HepG2 (cell line): ENCODE results near the gene EIF4E1B. TPM values are rescaled to one million over a fixed set of nuclear protein-coding genes. Genes with fewer than 3 reads are reported as not detected.

Source experiments
- AGO1 ChIP-seq: fragments of 200-400 bp; formaldehyde crosslinking; IDR thresholded peaks from 2 replicates; pipeline ENCODE4 v1.6.1; 2017; ENCODE audit warnings: mild to moderate bottlenecking, low read depth, low read length, moderate library complexity; ENCODE audit not compliant: poor library complexity, severe bottlenecking
- ELF1 ChIP-seq: sonication (generic); formaldehyde crosslinking; IDR thresholded peaks from 2 replicates; pipeline ENCODE4 v1.4.0; 2020; ENCODE audit warnings: missing genetic modification reagents
- ELF4 ChIP-seq: sonication (generic); formaldehyde crosslinking; IDR thresholded peaks from 2 replicates; pipeline ENCODE4 v1.5.0; 2020; ENCODE audit warnings: missing genetic modification reagents, mild to moderate bottlenecking, moderate library complexity, borderline replicate concordance
- FOSL1 ChIP-seq: sonication (generic); formaldehyde crosslinking; IDR thresholded peaks from 2 replicates; pipeline ENCODE4 v1.9.0; 2021; ENCODE audit warnings: missing genetic modification reagents, borderline replicate concordance
- GLI4 ChIP-seq: sonication (generic); formaldehyde crosslinking; IDR thresholded peaks from 2 replicates; pipeline ENCODE4 v1.5.1; 2020; ENCODE audit warnings: missing genetic modification reagents, mild to moderate bottlenecking, moderate library complexity, borderline replicate concordance
- HDAC1 ChIP-seq: sonication (generic); formaldehyde crosslinking; IDR thresholded peaks from 2 replicates; pipeline ENCODE4 v1.5.1; 2020; ENCODE audit warnings: mild to moderate bottlenecking, missing genetic modification reagents
- ISX ChIP-seq: sonication (generic); formaldehyde crosslinking; conservative IDR thresholded peaks from 2 replicates; pipeline ENCODE4 v1.5.0; 2020; ENCODE audit warnings: missing genetic modification reagents
- KDM6A ChIP-seq: IDR thresholded peaks from 2 replicates; pipeline ENCODE4 v1.6.1; 2016; ENCODE audit warnings: low read depth
- PBX2 ChIP-seq: IDR thresholded peaks from 2 replicates; pipeline ENCODE4 v1.6.1; 2016; ENCODE audit warnings: control low read depth
- PPARG ChIP-seq: conservative IDR thresholded peaks from 2 replicates; pipeline ENCODE4 v1.6.1; 2016; ENCODE audit warnings: missing biosample characterization, missing genetic modification reagents
- PREB ChIP-seq: sonication (generic); formaldehyde crosslinking; IDR thresholded peaks from 2 replicates; pipeline ENCODE4 v1.4.0; 2020; ENCODE audit warnings: missing genetic modification reagents
- SAFB2 ChIP-seq: sonication (generic); formaldehyde crosslinking; IDR thresholded peaks from 2 replicates; pipeline ENCODE4 v1.5.1; 2020; ENCODE audit warnings: missing genetic modification reagents, low read depth, mild to moderate bottlenecking, borderline replicate concordance
- SCMH1 ChIP-seq: sonication (generic); formaldehyde crosslinking; IDR thresholded peaks from 2 replicates; pipeline ENCODE4 v1.9.0; 2021; ENCODE audit warnings: missing genetic modification reagents, mild to moderate bottlenecking, borderline replicate concordance
- TEAD3 ChIP-seq: optimal IDR thresholded peaks from 2 replicates; pipeline ENCODE3; 2016; ENCODE audit warnings: borderline replicate concordance
- ZFY ChIP-seq: sonication (generic); formaldehyde crosslinking; IDR thresholded peaks from 2 replicates; pipeline ENCODE4 v1.4.0; 2020; ENCODE audit warnings: missing genetic modification reagents
- ZIK1 ChIP-seq: sonication (generic); formaldehyde crosslinking; IDR thresholded peaks from 2 replicates; pipeline ENCODE4 v1.5.0; 2020; ENCODE audit warnings: mild to moderate bottlenecking, low read depth, missing genetic modification reagents, borderline replicate concordance
- ZKSCAN1 ChIP-seq: fragments of 150-350 bp; IDR thresholded peaks from 2 replicates; pipeline ENCODE4 v1.6.1; 2014; ENCODE audit warnings: low read length
- ZNF331 ChIP-seq: sonication (generic); formaldehyde crosslinking; IDR thresholded peaks from 2 replicates; pipeline ENCODE4 v1.4.0; 2020; ENCODE audit warnings: missing genetic modification reagents
- ZNF546 ChIP-seq: sonication (generic); formaldehyde crosslinking; conservative IDR thresholded peaks from 2 replicates; pipeline ENCODE4 v1.8.1; 2023; ENCODE audit warnings: mild to moderate bottlenecking, missing genetic modification reagents
- ZNF576 ChIP-seq: sonication (generic); formaldehyde crosslinking; IDR thresholded peaks from 2 replicates; pipeline ENCODE4 v1.4.0; 2020; ENCODE audit warnings: mild to moderate bottlenecking, missing genetic modification reagents
- ZNF891 ChIP-seq: sonication (generic); formaldehyde crosslinking; IDR thresholded peaks from 2 replicates; pipeline ENCODE4 v1.5.0; 2020; ENCODE audit warnings: mild to moderate bottlenecking, missing genetic modification reagents
- ZSCAN5A ChIP-seq: sonication (generic); formaldehyde crosslinking; IDR thresholded peaks from 2 replicates; pipeline ENCODE4 v1.8.0; 2022; ENCODE audit warnings: mild to moderate bottlenecking, missing genetic modification reagents, borderline replicate concordance
- polyA plus RNA-seq, 8 experiments: library from polyadenylated mRNA; depleted of rRNA in 3 of 8; stranded (reverse) in 7 of 8; unstranded in 1 of 8; fragments of >200 nt; fragmentation: Illumina TruSeq in 4 of 8; extraction: Trizol in 4 of 8; gene quantifications; 2 replicates each; pipeline versions ENCODE4 v1.2.1 to v1.2.3, GENCODE V29; 2011 to 2016; ENCODE audit warnings: low read depth in 4 of 8, missing spikeins in 1 of 8, mixed read lengths in 1 of 8; ENCODE audit not compliant: insufficient read depth in 1 of 8
- total RNA-seq, 5 experiments: library from RNA; depleted of rRNA; stranded (reverse); fragments of >200 nt; fragmentation: Illumina TruSeq; extraction: Trizol; gene quantifications; 2 replicates each; pipeline ENCODE4 v1.2.3, GENCODE V29; 2016; ENCODE audit warnings: low read depth in 1 of 5
- TF ChIP-seq, protein P1 (sequence below): sonication (generic); formaldehyde crosslinking; IDR thresholded peaks from 2 replicates; pipeline ENCODE4 v1.5.1; 2020; ENCODE audit warnings: missing genetic modification reagents, mild to moderate bottlenecking, borderline replicate concordance
- TF ChIP-seq, protein P2 (sequence below): sonication (generic); formaldehyde crosslinking; IDR thresholded peaks from 2 replicates; pipeline ENCODE4 v1.5.0; 2020; ENCODE audit warnings: mild to moderate bottlenecking, missing genetic modification reagents

Gene EIF4E1B
- total and polyA plus RNA-seq, 2 of the 13 experiments (the other 11 are each of a cell fraction or from before 2014, with no cell fraction given), result not detected

- TF ChIP-seq SAFB2 (CRISPR knock-in tag), result 0 out of 2 replicates have a peak, but pooled peaks have one; percentile 41
- peak; percentile 36; the same call in 1 of the 2 replicates for TF ChIP-seq ZFY (CRISPR knock-in tag)
- TF ChIP-seq ZKSCAN1, result no peak
- 0 out of 2 replicates have a peak, but pooled peaks have one; percentile 23 for TF ChIP-seq ZNF331 (CRISPR knock-in tag)
- no peak for TF ChIP-seq HDAC1 (CRISPR knock-in tag)
- TF ChIP-seq ZNF546 (CRISPR knock-in tag), result no peak
- no peak for TF ChIP-seq KDM6A (CRISPR knock-in tag)
- TF ChIP-seq ZNF891 (CRISPR knock-in tag), result peak; percentile 44; the same call in 1 of the 2 replicates
- TF ChIP-seq GLI4, result no peak
- no peak for TF ChIP-seq SCMH1 (CRISPR knock-in tag)
- TF ChIP-seq TEAD3 (CRISPR knock-in tag), result peak; percentile 99
- no peak for TF ChIP-seq FOSL1 (CRISPR knock-in tag)
- TF ChIP-seq ISX, result no peak
- TF ChIP-seq PREB (CRISPR knock-in tag), result no peak
- no peak for TF ChIP-seq AGO1
- TF ChIP-seq, protein P1, sequence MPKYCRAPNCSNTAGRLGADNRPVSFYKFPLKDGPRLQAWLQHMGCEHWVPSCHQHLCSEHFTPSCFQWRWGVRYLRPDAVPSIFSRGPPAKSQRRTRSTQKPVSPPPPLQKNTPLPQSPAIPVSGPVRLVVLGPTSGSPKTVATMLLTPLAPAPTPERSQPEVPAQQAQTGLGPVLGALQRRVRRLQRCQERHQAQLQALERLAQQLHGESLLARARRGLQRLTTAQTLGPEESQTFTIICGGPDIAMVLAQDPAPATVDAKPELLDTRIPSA (CRISPR knock-in tag), result no peak
- TF ChIP-seq, protein P2, sequence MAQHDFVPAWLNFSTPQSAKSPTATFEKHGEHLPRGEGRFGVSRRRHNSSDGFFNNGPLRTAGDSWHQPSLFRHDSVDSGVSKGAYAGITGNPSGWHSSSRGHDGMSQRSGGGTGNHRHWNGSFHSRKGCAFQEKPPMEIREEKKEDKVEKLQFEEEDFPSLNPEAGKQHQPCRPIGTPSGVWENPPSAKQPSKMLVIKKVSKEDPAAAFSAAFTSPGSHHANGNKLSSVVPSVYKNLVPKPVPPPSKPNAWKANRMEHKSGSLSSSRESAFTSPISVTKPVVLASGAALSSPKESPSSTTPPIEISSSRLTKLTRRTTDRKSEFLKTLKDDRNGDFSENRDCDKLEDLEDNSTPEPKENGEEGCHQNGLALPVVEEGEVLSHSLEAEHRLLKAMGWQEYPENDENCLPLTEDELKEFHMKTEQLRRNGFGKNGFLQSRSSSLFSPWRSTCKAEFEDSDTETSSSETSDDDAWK (CRISPR knock-in tag), result no peak
- TF ChIP-seq PPARG, result no peak
- TF ChIP-seq ELF1 (CRISPR knock-in tag), result 0 out of 2 replicates have a peak, but pooled peaks have one; percentile 19
- no peak for TF ChIP-seq ZSCAN5A (CRISPR knock-in tag)
- no peak for TF ChIP-seq PBX2 (CRISPR knock-in tag)
- TF ChIP-seq ELF4, result no peak
- no peak for TF ChIP-seq ZNF576 (CRISPR knock-in tag)
- no peak for TF ChIP-seq ZIK1 (CRISPR knock-in tag)
These were observed 45.3 kb downstream of the EIF4E1B start (continued) for GRCh38 chr5:176675676-176676360.
